ENCODE results near the gene SCN4A. TPM values are rescaled to one million over a fixed set of nuclear protein-coding genes. Genes with fewer than 3 reads are reported as not detected.
"Not testable (repeated sequence)": the region's sequence is repeated elsewhere in the genome, so short reads cannot be mapped to it uniquely, and the experiment has no call there.

SCN4A gene
- total and polyA plus RNA-seq, 8 donors: 0.05 to 0.88 (median 0.58) TPM

GRCh38 chr17:63920050-63920449 is 52.7 kb downstream of the SCN4A start:
- not testable (repeated sequence) for H3K36me3 ChIP-seq, H3K4me1 ChIP-seq, H3K27me3 ChIP-seq, H3K4me3 ChIP-seq, H3K9me3 ChIP-seq, ATAC-seq, H3K27ac ChIP-seq
- DNase-seq: peak in 1 of 4 donors; percentile 15
- intact Hi-C loops (cut with DNase I): loop anchor here in 1 of 2 donors (10.0 kb wide), 1 partner anchor 65 kb away; no protein-coding TSS in a partner anchor

- TF ChIP-seq CTCF (IDR thresholded peaks at IDR 0.05): peak; percentile 93 to 99
- Histone ChIP-seq H3K27ac (no peak overlapping the region), H3K4me1 (no peaks in the 10 kb centered on the region), H3K4me3 (no peak overlapping the region), H3K27me3 (no peaks in the 10 kb centered on the region), H3K36me3 (no peaks in the 10 kb centered on the region), H3K9me3 (no peaks in the 10 kb centered on the region)
- peak; percentile 96 for ATAC-seq
- DNase-seq: peak; percentile 31 to 55 (median 42)
- intact Hi-C loops (cut with DNase I): loop anchor here in 1 of 2 donors (5.0 to 10.0 kb wide), 2 partner anchors 108 to 215 kb away; partner anchors contain the start of gene ERN1
Measured at GRCh38 chr17:63919311-63919723, 53.4 kb downstream of the SCN4A start.

- H3K27ac ChIP-seq, H3K4me3 ChIP-seq, H3K4me1 ChIP-seq, H3K27me3 ChIP-seq, ATAC-seq, H3K9me3 ChIP-seq, H3K36me3 ChIP-seq: not testable (repeated sequence)
- intact Hi-C loops (cut with DNase I): loop anchor here in 1 of 2 donors (5.0 to 10.0 kb wide), 2 partner anchors 108 to 216 kb away; partner anchors contain the start of gene ERN1
- DNase-seq: peak in 2 of 4 donors; percentile 14 to 25
Measured at GRCh38 chr17:63918789-63919305, 53.9 kb downstream of the SCN4A start, which contains the start of gene GH1. Gene GH1, minus strand, starts transcription at chr17:63918839. Its CDS starts 63 bp downstream, at chr17:63918776.

- Histone ChIP-seq H3K4me3 (no peak overlapping the region), H3K4me1 (no peaks in the 10 kb centered on the region), H3K27me3 (no peaks in the 10 kb centered on the region), H3K36me3 (no peaks in the 10 kb centered on the region), H3K9me3 (no peaks in the 10 kb centered on the region), H3K27ac (no peak overlapping the region)
- DNase-seq (peak in 2 of 4 donors; percentile 20 to 36), ATAC-seq (no peak)
- intact Hi-C loops (cut with DNase I): loop anchor here in 1 of 2 donors (5.0 to 10.0 kb wide), 2 partner anchors 109 to 216 kb away; partner anchors contain the start of gene ERN1
- no peak for TF ChIP-seq CTCF (IDR thresholded peaks at IDR 0.05)
Measured at GRCh38 chr17:63918305-63918704, 54.4 kb downstream of the SCN4A start.

GRCh38 chr17:63917646-63918045 is 55.1 kb downstream of the SCN4A start:
- Histone ChIP-seq H3K4me3 (no peak overlapping the region), H3K4me1 (no peaks in the 10 kb centered on the region), H3K9me3 (no peaks in the 10 kb centered on the region), H3K27ac (no peak overlapping the region), H3K27me3 (no peaks in the 10 kb centered on the region), H3K36me3 (no peaks in the 10 kb centered on the region)
- DNase-seq (peak in 2 of 4 donors; percentile 26 to 54), ATAC-seq (no peak)
- intact Hi-C loops (cut with DNase I): loop anchor here in 1 of 2 donors (5.0 to 10.0 kb wide), 2 partner anchors 110 to 217 kb away; partner anchors contain the start of gene ERN1
- TF ChIP-seq CTCF (IDR thresholded peaks at IDR 0.05): no peak

GRCh38 chr17:63917206-63917605 is 55.5 kb downstream of the SCN4A start:
- not testable (repeated sequence) for H3K4me1 ChIP-seq, H3K27ac ChIP-seq, H3K36me3 ChIP-seq, H3K4me3 ChIP-seq, ATAC-seq, H3K27me3 ChIP-seq, H3K9me3 ChIP-seq
- peak in 1 of 4 donors; percentile 18 for DNase-seq
- intact Hi-C loops (cut with DNase I): loop anchor here in 1 of 2 donors (5.0 to 10.0 kb wide), 2 partner anchors 110 to 218 kb away; partner anchors contain the start of gene ERN1

Data from left lung (tissue), 10 donors.